Neural cell (in vitro differentiated cells): Measurements from ENCODE around the gene PCDHGB6. TPM values are rescaled to one million over a fixed set of nuclear protein-coding genes. Genes with fewer than 3 reads are reported as not detected.

Source experiments
- polyA plus RNA-seq: library from polyadenylated mRNA; depleted of rRNA; stranded (reverse); fragments of >200 nt; gene quantifications from 2 replicates; pipeline ENCODE4 v1.2.3, GENCODE V29; 2014

The PCDHGB6 gene
- polyA plus RNA-seq, 1 donor from 2014 or later, result 29.2 TPM

Other genes starting within 250 kb of the PCDHGB6 start
- gene PCDHB7, start 235.4 kb upstream of the PCDHGB6 start, polyA plus RNA-seq, result 0.99 and 2.1 TPM in 2 replicates
- 0.76 and 0.81 TPM in 2 replicates for gene PCDHB8, start 230.2 kb upstream of the PCDHGB6 start, polyA plus RNA-seq
- gene PCDHB16, start 225.6 kb upstream of the PCDHGB6 start, polyA plus RNA-seq, result 2.1 and 2.8 TPM in 2 replicates
- gene PCDHB9, start 220.9 kb upstream of the PCDHGB6 start, polyA plus RNA-seq, result 4.8 and 4.9 TPM in 2 replicates
- 8.7 and 9.6 TPM in 2 replicates for gene PCDHB10, start 215.7 kb upstream of the PCDHGB6 start, polyA plus RNA-seq
- gene PCDHB11, start 208.4 kb upstream of the PCDHGB6 start, polyA plus RNA-seq, result 2.7 and 3.7 TPM in 2 replicates
- gene PCDHB12, start 199.3 kb upstream of the PCDHGB6 start, polyA plus RNA-seq, result 1.3 and 2.2 TPM in 2 replicates
- gene PCDHB13, start 194.1 kb upstream of the PCDHGB6 start, polyA plus RNA-seq, result 1.0 and 1.6 TPM in 2 replicates
- 12.6 and 18.3 TPM in 2 replicates for gene PCDHB14, start 184.7 kb upstream of the PCDHGB6 start, polyA plus RNA-seq
- gene PCDHB15, start 162.6 kb upstream of the PCDHGB6 start, polyA plus RNA-seq, result 11.2 and 13.7 TPM in 2 replicates
- gene SLC25A2, start 104.0 kb upstream of the PCDHGB6 start, polyA plus RNA-seq, result not detected in 2 replicates
- gene TAF7, start 87.2 kb upstream of the PCDHGB6 start, polyA plus RNA-seq, result 173 and 198 TPM in 2 replicates
- 0.19 and 0.50 TPM in 2 replicates for gene PCDHGA1, start 77.5 kb upstream of the PCDHGB6 start, polyA plus RNA-seq
- 0.21 and 0.26 TPM in 2 replicates for gene PCDHGA2, start 69.3 kb upstream of the PCDHGB6 start, polyA plus RNA-seq
- gene PCDHGA3, start 64.2 kb upstream of the PCDHGB6 start, polyA plus RNA-seq, result 0.10 and 0.26 TPM in 2 replicates
- 0.46 and 0.68 TPM in 2 replicates for gene PCDHGB1, start 57.9 kb upstream of the PCDHGB6 start, polyA plus RNA-seq
- gene PCDHGA4, start 53.0 kb upstream of the PCDHGB6 start, polyA plus RNA-seq, result 0.38 TPM in 1 of 2 replicates, not detected in the other
- 0.30 and 0.43 TPM in 2 replicates for gene PCDHGB2, start 48.0 kb upstream of the PCDHGB6 start, polyA plus RNA-seq
- gene PCDHGA5, start 43.9 kb upstream of the PCDHGB6 start, polyA plus RNA-seq, result 0.25 TPM in 1 of 2 replicates, not detected in the other
- not detected in 2 replicates for gene PCDHGB3, start 37.8 kb upstream of the PCDHGB6 start, polyA plus RNA-seq
- 0.09 TPM in 1 of 2 replicates, not detected in the other for gene PCDHGA6, start 34.1 kb upstream of the PCDHGB6 start, polyA plus RNA-seq
- not detected in 2 replicates for gene PCDHGA7, start 25.3 kb upstream of the PCDHGB6 start, polyA plus RNA-seq
- 9.3 and 13.0 TPM in 2 replicates for gene PCDHGB4, start 20.3 kb upstream of the PCDHGB6 start, polyA plus RNA-seq
- 0.19 and 0.38 TPM in 2 replicates for gene PCDHGA8, start 15.4 kb upstream of the PCDHGB6 start, polyA plus RNA-seq
- gene PCDHGB5, start 10.1 kb upstream of the PCDHGB6 start, polyA plus RNA-seq, result 0.17 and 0.54 TPM in 2 replicates
- 0.11 TPM in 1 of 2 replicates, not detected in the other for gene PCDHGA9, start 5.2 kb upstream of the PCDHGB6 start, polyA plus RNA-seq
- gene PCDHGA10, start 5.0 kb downstream of the PCDHGB6 start, polyA plus RNA-seq, result 7.3 and 8.1 TPM in 2 replicates
- gene PCDHGB7, start 9.7 kb downstream of the PCDHGB6 start, polyA plus RNA-seq, result 4.7 and 5.1 TPM in 2 replicates
- 0.32 and 0.62 TPM in 2 replicates for gene PCDHGA11, start 13.0 kb downstream of the PCDHGB6 start, polyA plus RNA-seq
- gene PCDHGA12, start 22.5 kb downstream of the PCDHGB6 start, polyA plus RNA-seq, result 0.11 and 0.56 TPM in 2 replicates
- gene PCDHGC3, start 67.9 kb downstream of the PCDHGB6 start, polyA plus RNA-seq, result 2.1 and 2.8 TPM in 2 replicates
- gene PCDHGC4, start 77.0 kb downstream of the PCDHGB6 start, polyA plus RNA-seq, result 4.3 and 6.4 TPM in 2 replicates
- 0.51 and 0.54 TPM in 2 replicates for gene PCDHGC5, start 81.1 kb downstream of the PCDHGB6 start, polyA plus RNA-seq
- 21.9 and 22.4 TPM in 2 replicates for gene DIAPH1, start 211.0 kb downstream of the PCDHGB6 start, polyA plus RNA-seq
- 115 and 138 TPM in 2 replicates for gene HDAC3, start 228.8 kb downstream of the PCDHGB6 start, polyA plus RNA-seq
- gene RELL2, start 229.0 kb downstream of the PCDHGB6 start, polyA plus RNA-seq, result 44.9 and 49.4 TPM in 2 replicates
- 3.9 and 5.4 TPM in 2 replicates for gene FCHSD1, start 243.4 kb downstream of the PCDHGB6 start, polyA plus RNA-seq